Pulmonary artery endothelial cell (primary cell): ENCODE results near the gene ZBTB7C. TPM values are rescaled to one million over a fixed set of nuclear protein-coding genes. Genes with fewer than 3 reads are reported as not detected.

Experiments
- DNase-seq: peaks from one replicate; pipeline ENCODE4 v3.0.0-alpha.2; 2011; ENCODE audit warnings: low read depth, low spot score
- total RNA-seq: library from RNA; depleted of rRNA; stranded (reverse); fragments of >200 nt; gene quantifications from 2 replicates; pipeline ENCODE4 v1.2.3, GENCODE V29; 2014

ZBTB7C gene
- total RNA-seq, 1 donor from 2014 or later: not detected

- DNase-seq: no peak
Observed at GRCh38 chr18:48391868-48392267, 17.3 kb downstream of the ZBTB7C start.

GRCh38 chr18:48390641-48391040 lies 18.5 kb downstream of the ZBTB7C start:
- DNase-seq: no peak

GRCh38 chr18:48388478-48388877 lies 20.7 kb downstream of the ZBTB7C start:
- no peak for DNase-seq

- DNase-seq: no peak
Observed at GRCh38 chr18:48387300-48387699, 21.9 kb downstream of the ZBTB7C start.

- DNase-seq: no peak
Observed at GRCh38 chr18:48385596-48385995, 23.6 kb downstream of the ZBTB7C start.

- DNase-seq: no peak
Observed at GRCh38 chr18:48376934-48377333, 32.2 kb downstream of the ZBTB7C start.

GRCh38 chr18:48376406-48376805 lies 32.8 kb downstream of the ZBTB7C start:
- DNase-seq: no peak

GRCh38 chr18:48375150-48375800 lies 33.9 kb downstream of the ZBTB7C start:
- DNase-seq: no peak

- no peak for DNase-seq
Observed at GRCh38 chr18:48374423-48375149, 34.6 kb downstream of the ZBTB7C start.

GRCh38 chr18:48371854-48372602 lies 37.2 kb downstream of the ZBTB7C start:
- no peak for DNase-seq

- DNase-seq: no peak
Observed at GRCh38 chr18:48367557-48367956, 41.6 kb downstream of the ZBTB7C start.

GRCh38 chr18:48365965-48366364 lies 43.2 kb downstream of the ZBTB7C start:
- no peak for DNase-seq

GRCh38 chr18:48364146-48364545 lies 45.0 kb downstream of the ZBTB7C start:
- no peak for DNase-seq

- DNase-seq: no peak
Observed at GRCh38 chr18:48363175-48363574, 46.0 kb downstream of the ZBTB7C start.

GRCh38 chr18:48361801-48362200 lies 47.4 kb downstream of the ZBTB7C start:
- DNase-seq: no peak

- no peak for DNase-seq
Observed at GRCh38 chr18:48360376-48361021, 48.7 kb downstream of the ZBTB7C start.

GRCh38 chr18:48359626-48360025 lies 49.6 kb downstream of the ZBTB7C start:
- no peak for DNase-seq

GRCh38 chr18:48358868-48359267 lies 50.3 kb downstream of the ZBTB7C start:
- no peak for DNase-seq

- DNase-seq: no peak
Observed at GRCh38 chr18:48356909-48357631, 52.1 kb downstream of the ZBTB7C start.

- no peak for DNase-seq
Observed at GRCh38 chr18:48356151-48356745, 52.9 kb downstream of the ZBTB7C start.
